ENCODE results near the gene GATA6.

DNA sequence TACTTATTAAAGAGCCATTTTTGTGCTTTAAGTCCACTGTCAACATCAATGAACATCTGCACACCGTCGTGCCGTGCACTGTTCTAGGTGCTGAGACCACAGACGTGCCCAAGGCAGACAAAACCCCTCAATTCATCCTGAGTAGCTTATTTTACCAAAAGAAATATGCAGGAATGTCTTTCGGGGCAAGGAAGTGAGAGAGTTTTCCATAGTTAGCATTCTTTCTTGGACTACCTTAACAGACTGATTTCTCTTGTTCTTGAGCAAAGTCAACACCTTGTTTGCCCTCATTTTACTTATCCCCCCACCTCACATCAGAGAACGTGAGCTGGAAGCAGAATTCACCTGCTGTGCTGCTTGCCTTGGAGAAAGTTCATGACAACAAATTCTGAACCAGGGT, 69.3 kb downstream of the GATA6 start:
- TF ChIP-seq, protein P1, sequence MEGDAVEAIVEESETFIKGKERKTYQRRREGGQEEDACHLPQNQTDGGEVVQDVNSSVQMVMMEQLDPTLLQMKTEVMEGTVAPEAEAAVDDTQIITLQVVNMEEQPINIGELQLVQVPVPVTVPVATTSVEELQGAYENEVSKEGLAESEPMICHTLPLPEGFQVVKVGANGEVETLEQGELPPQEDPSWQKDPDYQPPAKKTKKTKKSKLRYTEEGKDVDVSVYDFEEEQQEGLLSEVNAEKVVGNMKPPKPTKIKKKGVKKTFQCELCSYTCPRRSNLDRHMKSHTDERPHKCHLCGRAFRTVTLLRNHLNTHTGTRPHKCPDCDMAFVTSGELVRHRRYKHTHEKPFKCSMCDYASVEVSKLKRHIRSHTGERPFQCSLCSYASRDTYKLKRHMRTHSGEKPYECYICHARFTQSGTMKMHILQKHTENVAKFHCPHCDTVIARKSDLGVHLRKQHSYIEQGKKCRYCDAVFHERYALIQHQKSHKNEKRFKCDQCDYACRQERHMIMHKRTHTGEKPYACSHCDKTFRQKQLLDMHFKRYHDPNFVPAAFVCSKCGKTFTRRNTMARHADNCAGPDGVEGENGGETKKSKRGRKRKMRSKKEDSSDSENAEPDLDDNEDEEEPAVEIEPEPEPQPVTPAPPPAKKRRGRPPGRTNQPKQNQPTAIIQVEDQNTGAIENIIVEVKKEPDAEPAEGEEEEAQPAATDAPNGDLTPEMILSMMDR (IDR thresholded peaks at IDR 0.05; ENCODE audit: borderline replicate concordance, extremely low read depth, low read length, poor library complexity, severe bottlenecking), result no peak
- TF ChIP-seq EZH2 (IDR thresholded peaks at IDR 0.05; ENCODE audit: borderline replicate concordance, low read depth, low read length, severe bottlenecking), result no peak
